Renal cortex interstitium (tissue), 11 donors: Measurements from ENCODE around the gene NOL7. TPM values are rescaled to one million over a fixed set of nuclear protein-coding genes. Genes with fewer than 3 reads are reported as not detected.

ENCODE experiments used
- DNase-seq, 11 donors: peaks; one replicate each; pipeline ENCODE4 v3.0.0-alpha.2; 2013; ENCODE audit warnings: low read depth in 9 of 11, low spot score in 4 of 11; ENCODE audit errors: extremely low read depth in 1 of 11
- polyA plus RNA-seq, 3 donors: library from polyadenylated mRNA; unstranded; fragments of 120-200 nt; gene quantifications; one replicate each; pipeline ENCODE4 v1.2.1, GENCODE V29; 2013; ENCODE audit not compliant: insufficient read length in 3 of 3

The NOL7 gene
- polyA plus RNA-seq, 3 donors: 82.1 to 100 (median 87.8) TPM

DNA sequence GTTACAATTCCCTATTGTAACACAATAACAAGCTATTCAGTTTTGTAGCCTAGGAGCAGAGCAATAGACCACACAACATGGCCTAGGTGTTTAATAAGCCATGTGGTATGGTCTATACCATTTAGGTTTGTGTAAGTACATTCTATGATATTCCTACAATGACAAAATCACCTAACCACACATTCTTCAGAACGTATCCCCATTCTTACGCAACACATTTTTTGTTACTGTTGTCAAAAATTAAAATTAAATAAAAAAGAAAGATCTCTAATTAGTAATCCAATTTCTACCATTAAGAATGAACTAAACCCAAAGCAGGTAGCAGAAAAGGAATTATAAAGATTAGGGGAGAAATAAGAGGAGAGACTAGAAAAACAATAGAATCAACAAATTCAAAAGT is 52.5 kb downstream of the NOL7 start:
- DNase-seq: no peak

DNA sequence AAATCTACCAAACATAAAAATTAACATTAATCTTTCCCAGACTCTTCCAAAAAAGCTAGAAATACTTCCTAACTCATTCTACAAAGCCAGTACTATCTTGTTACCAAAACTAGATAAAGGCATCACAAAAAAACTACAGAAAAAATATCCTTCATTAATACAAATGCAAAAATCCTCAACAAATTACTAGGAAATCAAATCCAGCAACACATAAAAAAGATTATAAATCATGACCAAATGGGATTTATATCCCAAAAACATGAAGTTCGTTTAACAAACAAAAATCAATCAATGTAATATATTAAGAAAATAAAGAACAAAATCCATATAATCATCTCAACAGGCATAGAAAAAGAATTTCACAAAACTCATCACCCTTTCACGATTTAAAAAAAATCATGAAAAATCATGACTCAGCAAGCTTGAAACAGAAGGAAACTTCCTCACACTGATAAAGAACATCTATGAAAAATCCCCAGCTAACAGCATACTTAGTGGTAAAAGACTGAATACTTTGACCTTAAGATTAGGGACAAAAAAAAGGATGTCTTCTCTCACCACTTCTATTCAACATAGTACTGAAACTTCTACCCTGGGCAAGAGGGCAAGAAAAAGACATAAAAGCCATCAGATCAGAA is 53.3 kb downstream of the NOL7 start:
- DNase-seq: no peak

DNA sequence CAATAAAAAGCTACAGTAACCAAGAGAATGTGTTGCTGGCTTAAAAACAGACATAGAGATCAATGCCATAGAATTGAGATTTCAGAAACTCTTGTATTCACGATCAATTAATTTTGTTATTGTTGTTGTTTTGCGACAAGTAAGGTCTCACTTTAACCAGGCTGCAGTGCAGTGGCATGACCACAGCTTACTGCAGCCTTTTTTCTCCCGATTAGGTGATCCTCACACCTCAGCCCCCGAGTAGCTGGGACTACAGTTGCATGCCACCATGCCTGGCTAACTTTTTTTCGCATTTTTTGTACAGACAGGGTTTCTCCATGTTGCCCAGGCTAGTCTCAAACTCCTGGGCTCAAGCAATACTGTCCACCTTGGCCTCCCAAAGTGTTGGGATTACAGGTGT is 54.3 kb downstream of the NOL7 start:
- DNase-seq: no peak

Other genes with a start within 250 kb of the NOL7 start
- gene GFOD1, start 127.7 kb upstream of the NOL7 start, polyA plus RNA-seq: 1 to 10 TPM; 1.7 to 2.2 (median 1.9) TPM
- 10 to 100 TPM; 18.8 to 25.5 (median 21.1) TPM for gene SIRT5, start 40.7 kb upstream of the NOL7 start, polyA plus RNA-seq
- gene RANBP9, start 96.5 kb downstream of the NOL7 start, polyA plus RNA-seq: 10 to 100 TPM; 45.8 to 48.7 (median 46.6) TPM
- 10 to 100 TPM; 50.9 to 60.9 (median 56.1) TPM for gene MCUR1, start 199.2 kb downstream of the NOL7 start, polyA plus RNA-seq